ENCODE measurements around the gene NOL4L. TPM values are rescaled to one million over a fixed set of nuclear protein-coding genes. Genes with fewer than 3 reads are reported as not detected.

The NOL4L gene
- total RNA-seq, 1 donor from 2014 or later = 106 TPM

GRCh38 chr20:32524829-32525501 is 60.2 kb downstream of the NOL4L start:
- peak overlapping the region; percentile 6 for H3K27ac Mint-ChIP-seq (ENCODE audit: unreplicated experiment)
- peaks cover 40% of the 10 kb centered on the region for H3K9me3 Mint-ChIP-seq (ENCODE audit: unreplicated experiment)
- H3K4me1 Mint-ChIP-seq (ENCODE audit: low read depth, unreplicated experiment) = peaks cover 71% of the 10 kb centered on the region
- H3K4me3 Mint-ChIP-seq (ENCODE audit: unreplicated experiment) = no peak overlapping the region
- DNase-seq = peak; percentile 29
- no peaks in the 10 kb centered on the region for H3K36me3 Mint-ChIP-seq (ENCODE audit: unreplicated experiment)
- peaks cover 34% of the 10 kb centered on the region for H3K27me3 Mint-ChIP-seq (ENCODE audit: unreplicated experiment)
- TF ChIP-seq, protein P1, sequence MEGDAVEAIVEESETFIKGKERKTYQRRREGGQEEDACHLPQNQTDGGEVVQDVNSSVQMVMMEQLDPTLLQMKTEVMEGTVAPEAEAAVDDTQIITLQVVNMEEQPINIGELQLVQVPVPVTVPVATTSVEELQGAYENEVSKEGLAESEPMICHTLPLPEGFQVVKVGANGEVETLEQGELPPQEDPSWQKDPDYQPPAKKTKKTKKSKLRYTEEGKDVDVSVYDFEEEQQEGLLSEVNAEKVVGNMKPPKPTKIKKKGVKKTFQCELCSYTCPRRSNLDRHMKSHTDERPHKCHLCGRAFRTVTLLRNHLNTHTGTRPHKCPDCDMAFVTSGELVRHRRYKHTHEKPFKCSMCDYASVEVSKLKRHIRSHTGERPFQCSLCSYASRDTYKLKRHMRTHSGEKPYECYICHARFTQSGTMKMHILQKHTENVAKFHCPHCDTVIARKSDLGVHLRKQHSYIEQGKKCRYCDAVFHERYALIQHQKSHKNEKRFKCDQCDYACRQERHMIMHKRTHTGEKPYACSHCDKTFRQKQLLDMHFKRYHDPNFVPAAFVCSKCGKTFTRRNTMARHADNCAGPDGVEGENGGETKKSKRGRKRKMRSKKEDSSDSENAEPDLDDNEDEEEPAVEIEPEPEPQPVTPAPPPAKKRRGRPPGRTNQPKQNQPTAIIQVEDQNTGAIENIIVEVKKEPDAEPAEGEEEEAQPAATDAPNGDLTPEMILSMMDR (IDR thresholded peaks at IDR 0.05; ENCODE audit: partially characterized antibody, unreplicated experiment) = no peak

DNA sequence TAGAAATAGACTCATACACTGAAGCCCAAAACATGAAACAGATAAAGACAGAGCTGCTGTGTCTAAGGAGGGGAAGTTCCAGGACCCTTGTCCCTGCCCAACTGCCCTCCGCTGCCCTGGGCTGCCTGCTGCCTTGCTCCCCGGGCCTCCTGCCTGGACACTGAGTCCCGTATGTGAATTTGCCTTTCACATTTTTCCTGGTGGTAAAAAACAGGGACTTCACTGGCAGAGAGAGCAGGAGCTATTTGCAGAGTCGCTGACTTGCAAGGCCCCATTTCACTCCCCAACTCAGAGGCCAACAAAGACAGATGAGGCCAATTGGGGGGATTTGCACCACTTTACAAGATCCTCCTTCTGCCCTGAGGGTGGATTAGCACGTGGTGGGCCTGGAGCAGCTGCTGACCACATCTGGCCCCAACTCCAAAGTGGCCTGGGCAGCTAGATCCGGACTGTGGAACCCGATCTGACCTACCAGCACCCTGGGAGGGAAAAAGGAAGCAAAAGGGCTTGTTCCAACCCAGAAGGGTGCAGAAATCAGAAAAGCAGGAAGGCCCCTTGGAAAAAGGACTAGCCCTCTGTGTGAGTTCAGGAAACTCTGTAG is 61.4 kb downstream of the NOL4L start:
- Mint-ChIP-seq H3K4me3 (ENCODE audit: unreplicated experiment) (peak overlapping the region; percentile 31), H3K27me3 (ENCODE audit: unreplicated experiment) (peaks cover 34% of the 10 kb centered on the region), H3K4me1 (ENCODE audit: low read depth, unreplicated experiment) (peaks cover 63% of the 10 kb centered on the region), H3K9me3 (ENCODE audit: unreplicated experiment) (peaks cover 38% of the 10 kb centered on the region), H3K36me3 (ENCODE audit: unreplicated experiment) (no peaks in the 10 kb centered on the region), H3K27ac (ENCODE audit: unreplicated experiment) (peak overlapping the region; percentile 63)
- TF ChIP-seq, protein P1 (IDR thresholded peaks at IDR 0.05; ENCODE audit: partially characterized antibody, unreplicated experiment) = peak; percentile 24
- peak; percentile 40 for DNase-seq

GRCh38 chr20:32522776-32523612 is 62.1 kb downstream of the NOL4L start:
- Mint-ChIP-seq H3K9me3 (ENCODE audit: unreplicated experiment) (peaks cover 32% of the 10 kb centered on the region), H3K4me1 (ENCODE audit: low read depth, unreplicated experiment) (peaks cover 61% of the 10 kb centered on the region), H3K36me3 (ENCODE audit: unreplicated experiment) (no peaks in the 10 kb centered on the region), H3K4me3 (ENCODE audit: unreplicated experiment) (peak overlapping the region; percentile 71), H3K27ac (ENCODE audit: unreplicated experiment) (peak overlapping the region; percentile 83), H3K27me3 (ENCODE audit: unreplicated experiment) (peaks cover 36% of the 10 kb centered on the region)
- DNase-seq = peak; percentile 66
- TF ChIP-seq, protein P1 (IDR thresholded peaks at IDR 0.05; ENCODE audit: partially characterized antibody, unreplicated experiment) = no peak

DNA sequence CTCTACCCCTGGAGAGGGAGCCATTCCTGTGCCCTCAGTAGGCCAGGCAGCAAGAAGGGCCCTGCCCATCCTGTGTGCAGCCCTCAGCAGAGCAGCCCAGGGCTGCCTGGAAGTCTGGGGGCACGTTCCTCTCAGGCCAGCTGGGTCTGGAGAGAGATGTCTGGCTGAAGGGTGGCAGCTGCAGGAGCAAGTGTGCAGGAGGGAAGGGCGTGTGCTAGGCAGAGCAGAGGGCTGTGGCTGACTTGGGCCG is 62.7 kb downstream of the NOL4L start:
- Mint-ChIP-seq H3K36me3 (ENCODE audit: unreplicated experiment) (no peaks in the 10 kb centered on the region), H3K4me3 (ENCODE audit: unreplicated experiment) (peak overlapping the region; percentile 71), H3K4me1 (ENCODE audit: low read depth, unreplicated experiment) (peaks cover 62% of the 10 kb centered on the region), H3K27me3 (ENCODE audit: unreplicated experiment) (peaks cover 32% of the 10 kb centered on the region), H3K9me3 (ENCODE audit: unreplicated experiment) (peaks cover 29% of the 10 kb centered on the region), H3K27ac (ENCODE audit: unreplicated experiment) (peak overlapping the region; percentile 83)
- DNase-seq = peak; percentile 66
- TF ChIP-seq, protein P1 (IDR thresholded peaks at IDR 0.05; ENCODE audit: partially characterized antibody, unreplicated experiment) = no peak
